Stimulated activated effector memory CD8-positive, alpha-beta T cell treated with anti-CD3 and anti-CD28 coated beads, Interleukin-12 subunit alpha, Interleukin-12 subunit beta, amount 100 ng/mL, for 72 hours (primary cell): ENCODE measurements around the gene OR2H1.
A peak's percentile ranks its signal among the peaks of the same experiment; 100 is the strongest.
"Not testable (repeated sequence)": the region's sequence is repeated elsewhere in the genome, so short reads cannot be mapped to it uniquely, and the experiment has no call there.

Experiments
- ATAC-seq: fragments of 150-1000 bp; cut with Tn5 transposase; 2 replicates; pipeline ENCODE4 v1.10.0; 2021
- DNase-seq, 2 donors: peaks; one replicate each; pipeline ENCODE4 v3.0.0; 2021 to 2022; ENCODE audit warnings: low spot score in 2 of 2
- H3K27ac Mint-ChIP-seq: one replicate; pipeline ENCODE4 v1.8.0; 2022; ENCODE audit warnings: mild to moderate bottlenecking, mixed read lengths
- H3K36me3 Mint-ChIP-seq: one replicate; pipeline ENCODE4 v1.8.0; 2022; ENCODE audit warnings: mild to moderate bottlenecking, mixed read lengths
- H3K4me1 Mint-ChIP-seq: one replicate; pipeline ENCODE4 v1.8.0; 2022; ENCODE audit warnings: mixed read lengths
- H3K4me3 Mint-ChIP-seq: one replicate; pipeline ENCODE4 v1.8.0; 2022; ENCODE audit warnings: mild to moderate bottlenecking, mixed read lengths
- H3K9me3 Mint-ChIP-seq: one replicate; pipeline ENCODE4 v1.8.0; 2022; ENCODE audit warnings: mixed read lengths

OR2H1 gene

DNA sequence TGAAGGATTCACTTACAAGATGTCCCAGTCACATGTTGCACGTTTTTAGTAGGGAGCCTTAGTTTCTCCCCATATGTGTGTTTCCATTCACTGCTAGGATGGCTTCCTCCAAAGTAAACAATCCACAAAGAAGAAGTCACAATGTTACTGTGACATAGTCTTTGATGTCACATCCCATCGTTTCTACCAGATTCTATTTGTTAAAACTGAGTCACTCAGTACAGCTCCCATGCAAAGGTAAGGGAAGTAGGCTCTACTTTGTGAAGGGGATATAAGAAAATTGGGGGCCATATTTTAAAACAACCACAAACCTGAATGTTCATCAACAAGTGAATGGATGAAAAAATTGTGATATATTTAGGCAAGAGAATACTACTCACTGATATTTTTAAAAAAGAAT, at the start of gene OR2H1, which contains the start of gene OR11A1:
Gene OR2H1, plus strand, starts transcription at position 185 of the 400 bp plus-strand sequence. CDS start 4,615 bp downstream, outside the sequence.
Gene OR11A1, minus strand, starts transcription at position 101 of the 400 bp plus-strand sequence. CDS start 29,430 bp downstream, outside the sequence.
- Mint-ChIP-seq H3K4me1 (no peaks in the 10 kb centered on the region), H3K4me3 (no peak within 1 kb of the TSS), H3K27ac (no peak within 1 kb of the TSS), H3K9me3 (no peaks in the 10 kb centered on the region), H3K36me3 (no peaks in the 10 kb centered on the region)
- DNase-seq (no peak), ATAC-seq (no peak)

DNA sequence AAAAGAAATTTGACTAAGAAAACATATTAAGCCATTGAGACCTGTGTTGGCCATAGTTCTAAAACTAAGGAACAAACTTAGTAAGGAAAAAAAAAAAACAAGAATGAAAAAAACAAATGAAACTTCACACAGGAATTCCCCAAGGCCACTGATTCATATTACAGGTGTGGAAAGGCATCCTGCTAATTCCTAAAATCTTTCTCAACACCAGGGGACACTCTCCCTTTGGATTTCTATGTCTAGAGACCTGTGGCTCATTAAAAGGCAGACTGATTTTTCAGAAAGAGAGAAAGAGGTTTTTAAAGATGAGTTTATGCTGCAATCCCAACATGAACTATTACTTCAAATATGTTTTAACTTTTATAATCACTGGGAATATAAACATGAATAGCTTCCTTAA, 42.4 kb upstream of the OR2H1 start, which contains the start of gene OR12D1:
Gene OR12D1, plus strand, starts transcription at position 341 of the 400 bp plus-strand sequence.
- ATAC-seq (no peak), DNase-seq (no peak)
- no peaks in the 10 kb centered on the region for H3K4me1 Mint-ChIP-seq
- H3K4me3 Mint-ChIP-seq, result no peak within 1 kb of the TSS
- no peaks in the 10 kb centered on the region for H3K36me3 Mint-ChIP-seq
- H3K9me3 Mint-ChIP-seq, result peaks cover 6% of the 10 kb centered on the region
- no peak within 1 kb of the TSS for H3K27ac Mint-ChIP-seq

- H3K27ac Mint-ChIP-seq, result no peak overlapping the region
- DNase-seq (no peak), ATAC-seq (no peak)
- no peaks in the 10 kb centered on the region for H3K36me3 Mint-ChIP-seq
- no peak overlapping the region for H3K4me3 Mint-ChIP-seq
- H3K4me1 Mint-ChIP-seq, result no peaks in the 10 kb centered on the region
- H3K9me3 Mint-ChIP-seq, result no peaks in the 10 kb centered on the region
Observed at GRCh38 chr6:29419516-29419915, 37.4 kb upstream of the OR2H1 start.

- ATAC-seq (no peak), DNase-seq (no peak)
- no peaks in the 10 kb centered on the region for H3K9me3 Mint-ChIP-seq
- H3K36me3 Mint-ChIP-seq, result no peaks in the 10 kb centered on the region
- H3K27ac Mint-ChIP-seq, result no peak overlapping the region
- no peaks in the 10 kb centered on the region for H3K4me1 Mint-ChIP-seq
- H3K4me3 Mint-ChIP-seq, result no peak overlapping the region
Observed at GRCh38 chr6:29424168-29424567, 32.8 kb upstream of the OR2H1 start.

DNA sequence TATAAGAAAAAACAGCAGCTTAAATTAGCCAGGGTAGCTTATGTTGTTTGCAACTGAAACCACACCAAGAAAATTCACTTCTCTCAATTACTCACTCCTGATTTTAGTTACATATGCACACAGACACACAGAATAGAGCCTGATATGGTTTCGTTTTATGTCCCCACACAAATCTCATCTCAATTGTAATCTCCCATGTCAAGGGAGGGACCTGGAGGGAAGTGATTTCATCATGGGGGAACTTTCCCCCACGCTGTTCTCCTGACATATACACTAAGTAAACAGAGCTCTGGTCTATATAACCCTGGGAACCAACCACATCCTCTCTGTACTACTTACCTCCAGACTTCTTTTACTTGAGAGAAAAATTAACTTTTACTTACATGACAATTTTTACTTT, 32.4 kb upstream of the OR2H1 start:
- no peak for DNase-seq
- no peaks in the 10 kb centered on the region for H3K36me3 Mint-ChIP-seq
- H3K9me3 Mint-ChIP-seq, result no peaks in the 10 kb centered on the region
- H3K27ac Mint-ChIP-seq, result no peak overlapping the region
- H3K4me3 Mint-ChIP-seq, result no peak overlapping the region
- peak; percentile 65 for ATAC-seq
- no peaks in the 10 kb centered on the region for H3K4me1 Mint-ChIP-seq

GRCh38 chr6:29425075-29425474, 31.9 kb upstream of the OR2H1 start:
- Mint-ChIP-seq H3K36me3 (no peaks in the 10 kb centered on the region), H3K4me3 (no peak overlapping the region), H3K4me1 (no peaks in the 10 kb centered on the region), H3K9me3 (no peaks in the 10 kb centered on the region), H3K27ac (no peak overlapping the region)
- no peak for DNase-seq
- ATAC-seq, result no peak

- Mint-ChIP-seq H3K4me3 (no peak overlapping the region), H3K36me3 (no peaks in the 10 kb centered on the region), H3K4me1 (no peaks in the 10 kb centered on the region), H3K9me3 (no peaks in the 10 kb centered on the region), H3K27ac (no peak overlapping the region)
- no peak for DNase-seq
- ATAC-seq, result no peak
Observed at GRCh38 chr6:29426654-29427053, 30.3 kb upstream of the OR2H1 start.

- ATAC-seq, DNase-seq: not testable (repeated sequence)
Observed at GRCh38 chr6:29436730-29437129, 20.2 kb upstream of the OR2H1 start.

DNA sequence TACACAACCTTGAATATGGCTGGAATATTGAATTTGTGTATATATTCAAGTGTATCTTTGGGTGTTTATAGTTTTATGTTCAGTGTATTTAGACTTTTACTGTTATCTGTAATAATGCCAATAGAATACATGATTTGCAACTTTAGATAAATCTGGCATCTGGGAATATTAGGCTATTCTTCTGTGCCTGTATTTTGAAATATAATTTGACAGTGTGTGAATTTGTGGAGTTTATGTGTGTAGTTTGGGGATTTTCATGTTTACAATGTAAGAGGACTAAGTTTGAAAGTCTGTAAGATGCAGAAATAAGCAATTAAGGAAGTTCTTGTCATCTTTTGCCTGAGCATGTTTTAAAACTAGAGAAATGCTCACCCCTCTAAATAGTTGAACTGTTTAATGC, 17.9 kb upstream of the OR2H1 start, which contains the start of gene OR10C1:
Gene OR10C1, plus strand, starts transcription at position 301 of the 400 bp plus-strand sequence. CDS start 710 bp downstream, outside the sequence.
- ATAC-seq (no peak), DNase-seq (no peak)
- H3K27ac Mint-ChIP-seq, result no peak within 1 kb of the TSS
- H3K4me1 Mint-ChIP-seq, result no peaks in the 10 kb centered on the region
- no peak within 1 kb of the TSS for H3K4me3 Mint-ChIP-seq
- H3K36me3 Mint-ChIP-seq, result no peaks in the 10 kb centered on the region
- no peaks in the 10 kb centered on the region for H3K9me3 Mint-ChIP-seq

More at GRCh38 chr6:29436730-29437129, 20.2 kb upstream of the OR2H1 start:
- not testable (repeated sequence) for H3K4me1 Mint-ChIP-seq, H3K27ac Mint-ChIP-seq, H3K4me3 Mint-ChIP-seq, H3K36me3 Mint-ChIP-seq, H3K9me3 Mint-ChIP-seq

DNA sequence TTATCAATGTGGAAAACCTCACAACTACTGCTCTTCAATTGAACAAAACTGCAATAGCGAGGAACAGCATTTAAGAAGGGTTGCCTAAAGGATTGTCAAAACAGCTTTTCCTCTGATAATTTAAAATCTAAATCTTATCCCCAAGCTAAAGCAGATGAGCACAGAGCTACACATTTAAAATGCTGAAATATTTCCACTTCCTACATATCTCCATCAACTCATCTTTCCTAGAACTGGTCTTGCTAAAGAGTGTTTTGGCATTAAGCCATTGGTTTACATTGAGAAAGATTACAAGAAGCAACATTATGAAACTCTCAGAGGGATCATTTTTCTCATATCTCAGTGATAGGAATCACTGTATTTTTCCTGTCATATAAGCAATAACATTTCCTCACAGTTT, 14.2 kb upstream of the OR2H1 start:
- H3K9me3 Mint-ChIP-seq, result no peaks in the 10 kb centered on the region
- H3K4me1 Mint-ChIP-seq, result no peaks in the 10 kb centered on the region

GRCh38 chr6:29444031-29444430, 12.9 kb upstream of the OR2H1 start:
- not testable (repeated sequence) for H3K27ac Mint-ChIP-seq, H3K4me1 Mint-ChIP-seq, DNase-seq, ATAC-seq, H3K9me3 Mint-ChIP-seq, H3K4me3 Mint-ChIP-seq, H3K36me3 Mint-ChIP-seq

More for the DNA sequence above, 14.2 kb upstream of the OR2H1 start:
- Mint-ChIP-seq H3K4me3 (no peak overlapping the region), H3K27ac (no peak overlapping the region), H3K36me3 (no peaks in the 10 kb centered on the region)
- no peak for ATAC-seq
- DNase-seq, result no peak

DNA sequence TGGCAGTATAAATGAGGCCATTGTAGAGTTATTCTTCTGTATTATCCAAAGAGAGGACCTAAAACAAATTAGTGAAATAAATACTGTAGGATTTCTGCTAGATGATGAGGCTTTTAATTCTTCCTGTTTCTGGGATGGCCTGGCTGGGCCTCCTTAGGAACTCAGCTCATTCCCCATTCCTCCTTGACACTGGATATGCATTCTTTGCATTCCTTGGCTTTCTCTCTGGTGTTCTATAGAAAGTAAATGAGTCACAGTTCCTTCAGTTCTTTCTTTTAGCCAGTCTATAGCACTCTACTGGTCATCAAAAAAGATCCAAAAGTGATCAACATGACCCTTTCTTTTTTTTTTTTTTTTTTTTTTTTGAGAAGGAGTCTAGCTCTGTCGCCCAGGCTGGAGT, 9.3 kb upstream of the OR2H1 start:
- Mint-ChIP-seq H3K9me3 (peaks cover 4% of the 10 kb centered on the region), H3K36me3 (no peaks in the 10 kb centered on the region), H3K4me1 (no peaks in the 10 kb centered on the region), H3K27ac (no peak overlapping the region), H3K4me3 (no peak overlapping the region)
- DNase-seq, result no peak
- no peak for ATAC-seq

GRCh38 chr6:29451471-29452193, 5.3 kb upstream of the OR2H1 start:
- no peaks in the 10 kb centered on the region for H3K36me3 Mint-ChIP-seq
- no peak overlapping the region for H3K27ac Mint-ChIP-seq
- DNase-seq (no peak), ATAC-seq (no peak)
- no peak overlapping the region for H3K4me3 Mint-ChIP-seq
- H3K9me3 Mint-ChIP-seq, result peaks cover 4% of the 10 kb centered on the region
- H3K4me1 Mint-ChIP-seq, result no peaks in the 10 kb centered on the region

- ATAC-seq, result no peak
- Mint-ChIP-seq H3K27ac (no peak overlapping the region), H3K36me3 (no peaks in the 10 kb centered on the region), H3K4me1 (no peaks in the 10 kb centered on the region), H3K4me3 (no peak overlapping the region), H3K9me3 (no peaks in the 10 kb centered on the region)
- DNase-seq, result no peak
Observed at GRCh38 chr6:29461021-29461814, 4.3 kb downstream of the OR2H1 start.

GRCh38 chr6:29462022-29462421, 5.1 kb downstream of the OR2H1 start:
- Mint-ChIP-seq H3K36me3 (no peaks in the 10 kb centered on the region), H3K4me1 (no peaks in the 10 kb centered on the region), H3K9me3 (no peaks in the 10 kb centered on the region), H3K27ac (no peak overlapping the region), H3K4me3 (no peak overlapping the region)
- ATAC-seq (no peak), DNase-seq (no peak)

- no peak overlapping the region for H3K27ac Mint-ChIP-seq
- DNase-seq (no peak), ATAC-seq (no peak)
- H3K9me3 Mint-ChIP-seq, result no peaks in the 10 kb centered on the region
- no peak overlapping the region for H3K4me3 Mint-ChIP-seq
- no peaks in the 10 kb centered on the region for H3K36me3 Mint-ChIP-seq
- no peaks in the 10 kb centered on the region for H3K4me1 Mint-ChIP-seq
Observed at GRCh38 chr6:29465279-29465678, 8.3 kb downstream of the OR2H1 start.
